GM19035 (cell line): Measurements from ENCODE around the gene DARS1.
"Not testable (repeated sequence)": the region's sequence is repeated elsewhere in the genome, so short reads cannot be mapped to it uniquely, and the experiment has no call there.

Experiments used
- ATAC-seq: cut with Tn5 transposase; IDR thresholded peaks from one replicate; pipeline ENCODE4 v1.9.1; 2021; ENCODE audit not compliant: unreplicated experiment

DARS1 gene

GRCh38 chr2:135890835-135891234 lies 94.6 kb downstream of the DARS1 start:
- no peak for ATAC-seq

GRCh38 chr2:135890149-135890548 lies 95.3 kb downstream of the DARS1 start:
- ATAC-seq: no peak

- not testable (repeated sequence) for ATAC-seq
Observed at GRCh38 chr2:135888587-135888986, 96.8 kb downstream of the DARS1 start.

- no peak for ATAC-seq
Observed at GRCh38 chr2:135885709-135886108, 99.7 kb downstream of the DARS1 start.

- no peak for ATAC-seq
Observed at GRCh38 chr2:135882415-135882814, 103.0 kb downstream of the DARS1 start.

- not testable (repeated sequence) for ATAC-seq
Observed at GRCh38 chr2:135876770-135877169, 108.7 kb downstream of the DARS1 start.

- peak; percentile 87 for ATAC-seq
Observed at GRCh38 chr2:135876066-135876711, 109.2 kb downstream of the DARS1 start, which contains the start of gene MCM6. TSS of gene MCM6 (minus strand) at chr2:135876443. CDS start at chr2:135876365, 78 bp downstream.

- ATAC-seq: peak; percentile 60
Observed at GRCh38 chr2:135875491-135876065, 109.8 kb downstream of the DARS1 start.

GRCh38 chr2:135874777-135875365 lies 110.6 kb downstream of the DARS1 start:
- no peak for ATAC-seq

- ATAC-seq: peak; percentile 57
Observed at GRCh38 chr2:135870571-135870970, 114.9 kb downstream of the DARS1 start.

- ATAC-seq: no peak
Observed at GRCh38 chr2:135863233-135863632, 122.2 kb downstream of the DARS1 start.

GRCh38 chr2:135862718-135863117 lies 122.7 kb downstream of the DARS1 start:
- no peak for ATAC-seq
